Measurements from ENCODE around the gene FARP1. TPM values are rescaled to one million over a fixed set of nuclear protein-coding genes. Genes with fewer than 3 reads are reported as not detected.

Gene FARP1
- total and polyA plus RNA-seq, 2 of the 8 experiments (the other 6 are each of a cell fraction or from before 2014, with no cell fraction given), result 24.7 to 104 TPM

GRCh38 chr13:98269386-98269785 lies 126.5 kb downstream of the FARP1 start:
- no peak overlapping the region for H3K4me2 ChIP-seq (ENCODE audit: insufficient read depth in 1 of 2, low read depth in 2 of 2, low read length in 2 of 2)
- peaks cover 5% of the 10 kb centered on the region; the same call in 1 of the 2 replicates for H3K79me1 ChIP-seq (ENCODE audit: low read depth, low read length)
- no peak for DNase-seq (ENCODE audit: low read depth in 1 of 2, low spot score in 2 of 2)
- H3K79me2 ChIP-seq (ENCODE audit: control insufficient read depth in 1 of 2, insufficient read depth in 2 of 2, low read length in 2 of 2), result peaks cover 0 to 13% of the 10 kb centered on the region in 2 experiments; a peak in 2 of 4 replicates
- H3K4me1 ChIP-seq (replicated peaks in 1 of 4; ENCODE audit: control insufficient read depth in 3 of 4, insufficient read depth in 4 of 4, low read length in 3 of 4), result peaks cover 2 to 14% (median 11%) of the 10 kb centered on the region in 4 experiments; a peak in 5 of 7 replicates
- TF ChIP-seq MAX (IDR thresholded peaks at IDR 0.05), result no peak
- TF ChIP-seq MAFK (IDR thresholded peaks at IDR 0.05; ENCODE audit: low read depth, low read length), result no peak
- no peak for TF ChIP-seq CBX8 (IDR thresholded peaks at IDR 0.05; ENCODE audit: borderline replicate concordance, low read depth, low read length)
- no peak for TF ChIP-seq BRCA1 (IDR thresholded peaks at IDR 0.05; ENCODE audit: low read depth, low read length)
- no peak for TF ChIP-seq SP4 (IDR thresholded peaks at IDR 0.05; ENCODE audit: low read length)
- no peak for TF ChIP-seq JUND (IDR thresholded peaks at IDR 0.05; ENCODE audit: low read length)
- TF ChIP-seq BCL11A (IDR thresholded peaks at IDR 0.05; ENCODE audit: low read depth in 2 of 2, low read length in 2 of 2), result no peak
- TF ChIP-seq HDAC6 (IDR thresholded peaks at IDR 0.05; ENCODE audit: low read depth, low read length), result no peak
- TF ChIP-seq RNF2 (IDR thresholded peaks at IDR 0.05; ENCODE audit: borderline replicate concordance, low read depth, low read length, missing control alignments, poor library complexity, severe bottlenecking), result no peak
- no peak for TF ChIP-seq GTF2F1 (IDR thresholded peaks at IDR 0.05; ENCODE audit: borderline replicate concordance, low read depth, low read length)
- TF ChIP-seq CEBPB (IDR thresholded peaks at IDR 0.05; ENCODE audit: low read depth, low read length), result no peak
- TF ChIP-seq ZNF274 (IDR thresholded peaks at IDR 0.05; ENCODE audit: borderline replicate concordance, extremely low read depth, low read length), result no peak
- H2BK5ac ChIP-seq (ENCODE audit: low read depth, low read length), result no peak overlapping the region
- no peak overlapping the region for H3K56ac ChIP-seq (replicated peaks; ENCODE audit: insufficient read length, low read depth, low read length)
- no peak overlapping the region for H4K5ac ChIP-seq (ENCODE audit: insufficient read length, low read depth, low read length)
- no peak overlapping the region for H2BK15ac ChIP-seq (ENCODE audit: low read length)
- FAIRE-seq, result no peak
- H3K14ac ChIP-seq (ENCODE audit: insufficient read length), result no peak overlapping the region
- 90% methylated on average over 4 of the region's 4 CpGs; no CpG with 5 or more reads in 1 of the 2 experiments for WGBS, 2 experiments (ENCODE audit: extremely low coverage in 1 of 2, insufficient coverage in 1 of 2, insufficient read length in 1 of 2, insufficient replicate concordance in 2 of 2, low coverage in 1 of 2, low lambda C conversion rate in 2 of 2, missing lambda C conversion rate in 1 of 2)
- H3K36me3 ChIP-seq (ENCODE audit: control insufficient read depth in 2 of 4, insufficient read depth in 4 of 4, low read length in 3 of 4), result no peaks in the 10 kb centered on the region
- H4K91ac ChIP-seq (replicated peaks; ENCODE audit: insufficient read length, low read length), result no peak overlapping the region
- no peak overlapping the region for H2AK5ac ChIP-seq (ENCODE audit: low read depth, low read length)
- H2BK12ac ChIP-seq (ENCODE audit: low read depth, low read length), result no peak overlapping the region
- no peak overlapping the region for H3K4me3 ChIP-seq (ENCODE audit: extremely low read depth in 1 of 4, insufficient read depth in 2 of 4, low read depth in 3 of 4, low read length in 4 of 4)
- no peak overlapping the region for H3K18ac ChIP-seq (ENCODE audit: extremely low read depth, low read length)
- H3K27ac ChIP-seq (ENCODE audit: low read depth, low read length), result no peak overlapping the region
- H3K9me3 ChIP-seq (ENCODE audit: insufficient read depth in 2 of 2, low read depth in 1 of 2, low read length in 1 of 2), result no peaks in the 10 kb centered on the region
- H3K23me2 ChIP-seq (ENCODE audit: low read depth, low read length), result no peaks in the 10 kb centered on the region
- POLR2A ChIA-PET (ENCODE audit: partially characterized antibody), result no interaction called here
- no peak overlapping the region for H3K23ac ChIP-seq (ENCODE audit: insufficient read length)
- no peak overlapping the region for H3K9ac ChIP-seq (replicated peaks in 1 of 4; ENCODE audit: extremely low read depth in 1 of 4, low read depth in 3 of 4, low read length in 3 of 4)
- H3K4ac ChIP-seq (replicated peaks; ENCODE audit: insufficient read length, low read depth, low read length), result no peak overlapping the region
- no peak overlapping the region for H4K8ac ChIP-seq (ENCODE audit: extremely low read depth, insufficient read depth, low read length)
- no peak overlapping the region for H2AFZ ChIP-seq (ENCODE audit: low read length)
- H3K27me3 ChIP-seq (replicated peaks in 1 of 4; ENCODE audit: control insufficient read depth in 3 of 4, extremely low read depth in 1 of 4, insufficient read depth in 3 of 4, low read length in 3 of 4), result no peaks in the 10 kb centered on the region
- no peak overlapping the region for H2BK120ac ChIP-seq (replicated peaks; ENCODE audit: low read depth, low read length)
- H4K20me1 ChIP-seq (replicated peaks in 1 of 2; ENCODE audit: control insufficient read depth in 1 of 2, insufficient read depth in 2 of 2, low read length in 2 of 2), result no peaks in the 10 kb centered on the region
- no peak overlapping the region for H2BK20ac ChIP-seq (ENCODE audit: low read length)
- CTCF ChIA-PET (ENCODE audit: partially characterized antibody), result interaction anchor here (0.7 to 1.6 kb wide), 2 partner anchors 12 to 81 kb away, joined by 3 to 4 read pairs; no protein-coding TSS in a partner anchor

Measured in H1 (cell line).